Adrenal gland (tissue), 12 donors: Measurements from ENCODE around the gene F12. TPM values are rescaled to one million over a fixed set of nuclear protein-coding genes. Genes with fewer than 3 reads are reported as not detected.
A peak's percentile ranks its signal among the peaks of the same experiment; 100 is the strongest.

ENCODE experiments used
- DNase-seq, 7 donors: peaks; one replicate each; pipeline ENCODE4 v3.0.0-alpha.2; 2019 to 2020
- H3K27ac ChIP-seq, 5 donors: fragments of 200-600 bp; sonication (generic) in 4 of 5; 1 replicate in 3 of 5; 2 replicates in 2 of 5; pipeline versions ENCODE4 v1.5.1 to v1.8.0; 2016 to 2020; ENCODE audit warnings: mild to moderate bottlenecking in 1 of 5
- H3K27me3 ChIP-seq: fragments of 200-600 bp; 2 replicates; pipeline ENCODE4 v1.8.0; 2021
- H3K36me3 ChIP-seq, 2 donors: fragments of 200-600 bp; replicated peaks in 1 of 2; 1 replicate in 1 of 2; 2 replicates in 1 of 2; pipeline versions ENCODE4 v1.5.1 to v1.8.0; 2018 to 2022
- H3K4me1 ChIP-seq, 2 donors: fragments of 200-600 bp; replicated peaks in 1 of 2; 1 replicate in 1 of 2; 2 replicates in 1 of 2; pipeline versions ENCODE4 v1.5.1 to v1.8.0; 2018 to 2021
- H3K4me3 ChIP-seq, 4 donors: fragments of 200-600 bp; sonication (generic) in 3 of 4; one replicate each; pipeline ENCODE4 v1.5.1; 2016 to 2018
- H3K9me3 ChIP-seq, 3 donors: fragments of 200-600 bp; sonication (generic) in 1 of 3; replicated peaks in 1 of 3; 1 replicate in 2 of 3; 2 replicates in 1 of 3; pipeline versions ENCODE4 v1.5.1 to v1.8.0; 2016 to 2021
- CTCF ChIP-seq, 6 experiments: fragments of 450-650 bp in 4 of 6; fragments of 200-600 bp in 2 of 6; sonication (generic) in 1 of 6; IDR thresholded peaks; 1 replicate in 5 of 6; 2 replicates in 1 of 6; pipeline versions ENCODE4 v1.5.1 to v1.8.0; 2016 to 2021; ENCODE audit warnings: antibody characterized with exemption in 6 of 6, mild to moderate bottlenecking in 2 of 6, moderate library complexity in 1 of 6
- POLR2A ChIP-seq, 2 donors: fragments of 450-650 bp; IDR thresholded peaks; one replicate each; pipeline ENCODE4 v1.6.1; 2017; ENCODE audit warnings: antibody characterized with exemption in 2 of 2, mild to moderate bottlenecking in 2 of 2, moderate library complexity in 1 of 2
- WGBS, 4 donors: extraction: QIAGEN DNeasy Blood & Tissue Kit in 2 of 4; methylation state at CpG; one replicate each; pipeline versions ENCODE4 v1.1.5 to v1.1.7; 2013 to 2017; 5-methylcytosine and 5-hydroxymethylcytosine counted together
- intact Hi-C, 2 donors: fragments of 100-400 bp; cut with DNase I; formaldehyde crosslinking; loops; one replicate each; pipeline versions ENCODE4 v1.14.1 to v1.15.0; 2022 to 2023
- polyA plus RNA-seq, 3 donors: library from polyadenylated mRNA; stranded (reverse); fragments of 200-250 nt in 2 of 3; fragments of 350-450 nt in 1 of 3; fragmentation: Illumina TruSeq in 1 of 3; extraction: RNeasy Lipid Tissue Mini Kit (QIAGEN cat#74804) in 1 of 3; gene quantifications; one replicate each; pipeline ENCODE4 v1.2.3, GENCODE V29; 2013 to 2014
- total RNA-seq, 9 donors: library from RNA; depleted of rRNA in 4 of 9; stranded (reverse); fragments of >200 nt in 4 of 9; fragments of 120-200 nt in 1 of 9; fragmentation: NEBNext Ultra II Directional in 1 of 9; extraction: Animal tissue kit (Norgen Biotek cat#: 25700) in 1 of 9; gene quantifications; one replicate each; pipeline versions ENCODE4 v1.1.0 to v1.2.4, GENCODE V29; 2013 to 2023
- donor health status: healthy with polysubstance abuse.
- donor health status: Bipolar disorder and iron deficiency.
- donor health status: DM: yes; HTN: yes; CAD: no.
- donor health status: DM: no; HTN: no; CAD: no.
- donor health status: DM: no; HTN: no; CAD: no.
- donor health status: DM: yes; HTN: yes; CAD: no.

Gene F12
- total and polyA plus RNA-seq, 12 donors = 0.11 to 0.80 (median 0.36) TPM; not detected in 3

DNA sequence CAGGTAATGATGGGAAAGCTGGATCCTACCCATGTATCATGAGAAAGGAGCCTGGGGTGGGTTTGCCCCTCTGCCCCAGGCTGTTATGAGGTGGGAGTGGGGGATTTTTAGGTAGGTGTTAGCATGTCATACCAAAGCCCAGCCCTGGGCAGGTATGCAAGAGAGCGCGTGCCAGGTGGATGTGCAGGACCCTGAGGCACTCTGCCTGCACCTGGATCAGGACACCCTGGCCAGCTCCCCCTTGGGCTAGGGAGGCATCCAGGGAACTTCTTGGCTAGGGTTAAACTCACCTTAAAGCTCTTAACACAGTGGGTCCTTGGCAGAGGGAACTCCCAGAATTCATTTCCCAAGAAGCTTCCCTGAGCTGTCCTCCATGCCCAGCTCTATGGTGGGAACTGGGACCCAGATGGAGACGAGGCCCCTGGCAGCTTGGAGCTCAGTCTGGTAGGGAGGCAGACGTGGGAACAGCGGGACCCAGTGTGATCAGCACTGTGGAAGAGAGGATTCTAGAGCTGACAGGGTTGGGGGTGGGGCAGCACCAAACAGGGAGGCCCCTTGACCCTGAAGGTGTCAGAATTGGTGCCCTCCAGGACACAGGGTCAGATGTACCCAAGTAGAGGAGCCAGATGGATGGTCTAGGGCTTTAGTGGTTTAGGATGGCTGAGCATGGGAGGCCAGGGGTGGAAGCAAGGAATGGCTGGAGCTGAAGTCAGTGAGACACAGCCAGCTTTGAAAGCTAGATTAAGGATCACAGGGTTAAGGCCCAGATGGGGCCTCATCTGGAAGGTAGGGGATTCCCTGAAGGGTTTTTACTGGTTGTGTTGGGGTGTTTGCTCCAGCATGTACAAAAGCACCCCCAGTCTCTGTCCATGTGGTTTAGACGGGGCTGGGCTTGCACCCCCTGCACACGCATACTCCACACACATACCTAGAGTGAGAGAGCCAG, 35.0 kb upstream of the F12 start:
- H3K9me3 ChIP-seq = no peaks in the 10 kb centered on the region
- no peaks in the 10 kb centered on the region for H3K27me3 ChIP-seq
- H3K36me3 ChIP-seq = peaks cover 0 to 12% of the 10 kb centered on the region in 2 donors
- WGBS, 4 donors = 81 to 92% (median 85%) methylated on average over 5 to 7 of the region's 7 CpGs
- TF ChIP-seq CTCF (IDR thresholded peaks at IDR 0.05) (no peak), POLR2A (IDR thresholded peaks at IDR 0.05) (no peak)
- H3K4me1 ChIP-seq = peaks cover 18 to 20% of the 10 kb centered on the region in 2 donors
- no peak overlapping the region for H3K4me3 ChIP-seq
- H3K27ac ChIP-seq = no peak overlapping the region
- intact Hi-C loops = no loop called here
- peak in 1 of 7 donors; percentile 14 for DNase-seq

DNA sequence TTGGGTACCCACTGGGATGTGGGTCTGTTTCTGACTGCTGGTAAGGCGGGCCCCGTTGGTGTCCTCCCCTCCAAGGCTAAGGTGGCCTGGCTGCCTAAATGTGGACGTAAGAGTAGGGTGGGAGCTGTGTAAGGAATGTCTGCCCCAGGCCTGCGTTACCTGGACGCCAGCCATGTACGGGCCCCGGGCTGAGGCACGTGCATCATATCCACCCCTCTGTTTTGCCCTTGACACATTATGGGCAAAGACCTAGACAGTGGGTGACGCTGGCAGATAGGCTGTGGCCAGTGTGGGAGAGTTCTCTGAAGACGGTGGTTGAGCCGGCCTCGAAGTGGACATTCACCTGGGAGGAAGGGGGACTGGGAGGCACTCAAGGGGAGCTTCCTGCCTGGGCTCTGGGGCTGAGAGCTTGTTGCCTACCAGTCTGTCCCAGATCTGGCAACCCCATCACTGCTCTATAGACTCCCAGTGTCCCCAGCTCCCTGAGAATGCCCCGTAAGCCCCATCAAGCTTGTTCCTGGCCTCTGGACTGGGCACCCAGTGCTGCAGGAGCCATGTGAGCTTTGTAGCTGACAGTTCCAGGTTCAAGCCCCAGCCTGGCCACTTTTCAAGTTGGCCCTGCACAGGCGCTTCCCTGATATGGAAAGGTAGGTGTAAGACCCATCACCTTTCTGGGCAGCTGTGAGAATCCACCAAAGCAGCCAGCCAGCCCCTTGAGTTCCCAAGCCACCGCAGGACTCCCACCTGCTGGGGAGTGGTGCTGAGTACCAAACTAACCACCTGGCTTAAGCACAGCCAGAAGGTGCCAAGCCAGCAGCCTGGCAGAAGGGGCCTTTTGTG, 34.0 kb upstream of the F12 start:
- no peaks in the 10 kb centered on the region for H3K27me3 ChIP-seq
- H3K36me3 ChIP-seq = peaks cover 0 to 12% of the 10 kb centered on the region in 2 donors
- DNase-seq = no peak
- H3K4me1 ChIP-seq = peaks cover 18 to 19% of the 10 kb centered on the region in 2 donors
- intact Hi-C loops = no loop called here
- no peak overlapping the region for H3K27ac ChIP-seq
- WGBS, 4 donors = 64 to 85% (median 70%) methylated on average over 13 to 15 of the region's 15 CpGs
- H3K9me3 ChIP-seq = no peaks in the 10 kb centered on the region
- TF ChIP-seq CTCF (IDR thresholded peaks at IDR 0.05) (no peak), POLR2A (IDR thresholded peaks at IDR 0.05) (no peak)
- no peak overlapping the region for H3K4me3 ChIP-seq

GRCh38 chr5:177442066-177442826, 32.9 kb upstream of the F12 start:
- Histone ChIP-seq H3K4me3 (no peak overlapping the region), H3K27me3 (no peaks in the 10 kb centered on the region), H3K36me3 (peaks cover 0 to 12% of the 10 kb centered on the region in 2 donors), H3K4me1 (peaks cover 7 to 9% of the 10 kb centered on the region in 2 donors), H3K27ac (no peak overlapping the region), H3K9me3 (no peaks in the 10 kb centered on the region)
- TF ChIP-seq CTCF (IDR thresholded peaks at IDR 0.05) (no peak), POLR2A (IDR thresholded peaks at IDR 0.05) (no peak)
- peak in 1 of 7 donors; percentile 14 for DNase-seq
- 85 to 94% (median 89%) methylated on average over 14 to 20 of the region's 20 CpGs for WGBS, 4 donors
- intact Hi-C loops = no loop called here
